ENCODE results near the gene OR5B2. TPM values are rescaled to one million over a fixed set of nuclear protein-coding genes. Genes with fewer than 3 reads are reported as not detected.

Gene OR5B2
- total RNA-seq = not detected

GRCh38 chr11:58428021-58428420, at the start of gene OR5B2:
OR5B2 (minus strand) TSS chr11:58428121; CDS start chr11:58423261, 4,860 bp downstream.
- TF ChIP-seq, protein P1, sequence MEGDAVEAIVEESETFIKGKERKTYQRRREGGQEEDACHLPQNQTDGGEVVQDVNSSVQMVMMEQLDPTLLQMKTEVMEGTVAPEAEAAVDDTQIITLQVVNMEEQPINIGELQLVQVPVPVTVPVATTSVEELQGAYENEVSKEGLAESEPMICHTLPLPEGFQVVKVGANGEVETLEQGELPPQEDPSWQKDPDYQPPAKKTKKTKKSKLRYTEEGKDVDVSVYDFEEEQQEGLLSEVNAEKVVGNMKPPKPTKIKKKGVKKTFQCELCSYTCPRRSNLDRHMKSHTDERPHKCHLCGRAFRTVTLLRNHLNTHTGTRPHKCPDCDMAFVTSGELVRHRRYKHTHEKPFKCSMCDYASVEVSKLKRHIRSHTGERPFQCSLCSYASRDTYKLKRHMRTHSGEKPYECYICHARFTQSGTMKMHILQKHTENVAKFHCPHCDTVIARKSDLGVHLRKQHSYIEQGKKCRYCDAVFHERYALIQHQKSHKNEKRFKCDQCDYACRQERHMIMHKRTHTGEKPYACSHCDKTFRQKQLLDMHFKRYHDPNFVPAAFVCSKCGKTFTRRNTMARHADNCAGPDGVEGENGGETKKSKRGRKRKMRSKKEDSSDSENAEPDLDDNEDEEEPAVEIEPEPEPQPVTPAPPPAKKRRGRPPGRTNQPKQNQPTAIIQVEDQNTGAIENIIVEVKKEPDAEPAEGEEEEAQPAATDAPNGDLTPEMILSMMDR (IDR thresholded peaks at IDR 0.05) = no peak
- no peak for TF ChIP-seq POLR2A (IDR thresholded peaks at IDR 0.05)
- TF ChIP-seq POLR2AphosphoS5 (IDR thresholded peaks at IDR 0.05) = no peak

DNA sequence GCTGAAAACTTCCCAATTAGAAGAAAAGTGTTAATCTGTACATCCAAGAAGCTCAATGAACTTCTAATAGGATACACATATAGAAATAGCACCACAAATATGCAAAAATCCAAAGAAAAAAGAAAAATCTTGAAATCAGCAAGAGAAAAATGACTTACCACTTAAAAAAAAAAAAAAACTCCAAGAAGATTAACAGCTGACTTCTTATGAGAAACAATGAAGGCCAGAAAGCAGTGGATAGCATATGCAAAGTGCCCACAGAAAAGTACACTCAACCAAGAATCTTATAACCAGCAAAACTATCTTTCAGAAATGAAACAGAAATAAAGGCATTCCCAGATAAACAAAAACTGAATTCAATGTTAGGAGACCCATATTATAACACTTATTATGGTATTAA, 44.0 kb upstream of the OR5B2 start:
- Histone ChIP-seq H3K4me1 (replicated peaks) (no peaks in the 10 kb centered on the region), H3K4me3 (no peak overlapping the region), H3K27me3 (replicated peaks; ENCODE audit: insufficient read depth) (no peaks in the 10 kb centered on the region), H3K36me3 (no peaks in the 10 kb centered on the region), H3K27ac (no peak overlapping the region), H3K9me3 (no peaks in the 10 kb centered on the region)
- intact Hi-C loops (cut with DNase I) = no loop called here
- TF ChIP-seq POLR2A (IDR thresholded peaks at IDR 0.05) (no peak), POLR2AphosphoS5 (IDR thresholded peaks at IDR 0.05) (no peak)
- TF ChIP-seq, protein P1 (IDR thresholded peaks at IDR 0.05) = no peak
- no peak for DNase-seq (ENCODE audit: low spot score)

More at GRCh38 chr11:58428021-58428420, at the start of gene OR5B2:
- Histone ChIP-seq H3K36me3 (no peaks in the 10 kb centered on the region), H3K9me3 (no peaks in the 10 kb centered on the region), H3K4me1 (replicated peaks) (no peaks in the 10 kb centered on the region), H3K4me3 (no peak within 1 kb of the TSS), H3K27me3 (replicated peaks; ENCODE audit: insufficient read depth) (no peaks in the 10 kb centered on the region), H3K27ac (no peak within 1 kb of the TSS)
- no peak for DNase-seq (ENCODE audit: low spot score)
- intact Hi-C loops (cut with DNase I) = no loop called here
- WGBS = 84% methylated on average over 3 of the region's 3 CpGs

- DNase-seq (ENCODE audit: low spot score) = no peak
- no peaks in the 10 kb centered on the region for H3K9me3 ChIP-seq
- intact Hi-C loops (cut with DNase I) = no loop called here
These were observed 38.4 kb upstream of the OR5B2 start for GRCh38 chr11:58466293-58466692.

GRCh38 chr11:58465690-58466089, 37.8 kb upstream of the OR5B2 start:
- 70% methylated on average over 3 of the region's 3 CpGs for WGBS
- no peaks in the 10 kb centered on the region for H3K36me3 ChIP-seq
- intact Hi-C loops (cut with DNase I) = no loop called here
- no peak for DNase-seq (ENCODE audit: low spot score)
- H3K27ac ChIP-seq = no peak overlapping the region
- no peak overlapping the region for H3K4me3 ChIP-seq
- TF ChIP-seq POLR2AphosphoS5 (IDR thresholded peaks at IDR 0.05) = no peak
- TF ChIP-seq, protein P1 (IDR thresholded peaks at IDR 0.05) = no peak
- no peak for TF ChIP-seq POLR2A (IDR thresholded peaks at IDR 0.05)
- no peaks in the 10 kb centered on the region for H3K9me3 ChIP-seq
- H3K4me1 ChIP-seq (replicated peaks) = no peaks in the 10 kb centered on the region
- H3K27me3 ChIP-seq (replicated peaks; ENCODE audit: insufficient read depth) = no peaks in the 10 kb centered on the region

More at GRCh38 chr11:58466293-58466692, 38.4 kb upstream of the OR5B2 start:
- H3K27me3 ChIP-seq (replicated peaks; ENCODE audit: insufficient read depth) = no peaks in the 10 kb centered on the region
- H3K27ac ChIP-seq = no peak overlapping the region
- no peak for TF ChIP-seq POLR2A (IDR thresholded peaks at IDR 0.05)
- TF ChIP-seq, protein P1 (IDR thresholded peaks at IDR 0.05) = no peak
- TF ChIP-seq POLR2AphosphoS5 (IDR thresholded peaks at IDR 0.05) = no peak
- no peak overlapping the region for H3K4me3 ChIP-seq
- no peaks in the 10 kb centered on the region for H3K4me1 ChIP-seq (replicated peaks)
- no peaks in the 10 kb centered on the region for H3K36me3 ChIP-seq
- 78% methylated on average over 1 of the region's 1 CpG for WGBS

DNA sequence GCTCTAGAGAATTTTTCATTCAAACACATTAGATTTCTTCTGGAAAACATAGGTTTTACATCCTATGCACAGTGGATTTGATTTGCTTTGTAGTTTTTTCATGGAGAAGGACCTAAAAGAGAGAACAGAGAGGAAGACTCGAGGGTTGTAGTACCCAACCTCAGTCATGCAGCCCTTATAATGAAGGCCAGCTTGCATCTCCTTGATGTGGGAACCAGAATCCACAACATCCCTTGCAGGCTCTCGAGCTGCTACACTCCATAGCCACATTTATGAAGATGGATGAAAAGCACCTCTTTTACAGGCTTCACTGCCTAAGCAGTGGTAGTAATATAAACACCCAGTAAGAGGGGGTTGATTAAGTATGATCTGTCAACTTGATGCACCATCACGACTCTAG, 23.7 kb upstream of the OR5B2 start:
- Histone ChIP-seq H3K27me3 (replicated peaks; ENCODE audit: insufficient read depth) (no peaks in the 10 kb centered on the region), H3K4me3 (no peak overlapping the region), H3K9me3 (no peaks in the 10 kb centered on the region), H3K36me3 (no peaks in the 10 kb centered on the region), H3K27ac (no peak overlapping the region), H3K4me1 (replicated peaks) (no peaks in the 10 kb centered on the region)
- 54% methylated on average over 3 of the region's 3 CpGs for WGBS
- DNase-seq (ENCODE audit: low spot score) = no peak
- intact Hi-C loops (cut with DNase I) = no loop called here
- TF ChIP-seq POLR2A (IDR thresholded peaks at IDR 0.05) (no peak), POLR2AphosphoS5 (IDR thresholded peaks at IDR 0.05) (no peak)
- TF ChIP-seq, protein P1 (IDR thresholded peaks at IDR 0.05) = no peak
